ENCODE measurements around the gene MGRN1.

GRCh38 chr16:4688674-4689045 is 64.0 kb downstream of the MGRN1 start:
- no peak for TF ChIP-seq EP300 (IDR thresholded peaks at IDR 0.05)
- TF ChIP-seq POLR2A (IDR thresholded peaks at IDR 0.05): no peak
- TF ChIP-seq CTCF (IDR thresholded peaks at IDR 0.05): no peak
- no peak for TF ChIP-seq POLR2AphosphoS5 (IDR thresholded peaks at IDR 0.05)
